ENCODE results near the gene SLC16A11. TPM values are rescaled to one million over a fixed set of nuclear protein-coding genes. Genes with fewer than 3 reads are reported as not detected.

SLC16A11 gene
- total RNA-seq, 1 donor from 2014 or later: not detected

GRCh38 chr17:7004398-7005253 lies 39.3 kb downstream of the SLC16A11 start:
- Histone ChIP-seq H3K36me3 (peaks cover 34 to 37% of the 10 kb centered on the region in 2 donors), H3K4me1 (no peaks in the 10 kb centered on the region), H3K27ac (no peak overlapping the region), H3K4me3 (no peak overlapping the region), H3K9me3 (no peaks in the 10 kb centered on the region), H3K27me3 (no peaks in the 10 kb centered on the region)
- intact Hi-C loops (cut with DNase I): loop anchor here (5.0 kb wide), 1 partner anchor 337 kb away; no protein-coding TSS in a partner anchor
- DNase-seq (ENCODE audit: low spot score in 2 of 2): no peak
- TF ChIP-seq, protein P1, sequence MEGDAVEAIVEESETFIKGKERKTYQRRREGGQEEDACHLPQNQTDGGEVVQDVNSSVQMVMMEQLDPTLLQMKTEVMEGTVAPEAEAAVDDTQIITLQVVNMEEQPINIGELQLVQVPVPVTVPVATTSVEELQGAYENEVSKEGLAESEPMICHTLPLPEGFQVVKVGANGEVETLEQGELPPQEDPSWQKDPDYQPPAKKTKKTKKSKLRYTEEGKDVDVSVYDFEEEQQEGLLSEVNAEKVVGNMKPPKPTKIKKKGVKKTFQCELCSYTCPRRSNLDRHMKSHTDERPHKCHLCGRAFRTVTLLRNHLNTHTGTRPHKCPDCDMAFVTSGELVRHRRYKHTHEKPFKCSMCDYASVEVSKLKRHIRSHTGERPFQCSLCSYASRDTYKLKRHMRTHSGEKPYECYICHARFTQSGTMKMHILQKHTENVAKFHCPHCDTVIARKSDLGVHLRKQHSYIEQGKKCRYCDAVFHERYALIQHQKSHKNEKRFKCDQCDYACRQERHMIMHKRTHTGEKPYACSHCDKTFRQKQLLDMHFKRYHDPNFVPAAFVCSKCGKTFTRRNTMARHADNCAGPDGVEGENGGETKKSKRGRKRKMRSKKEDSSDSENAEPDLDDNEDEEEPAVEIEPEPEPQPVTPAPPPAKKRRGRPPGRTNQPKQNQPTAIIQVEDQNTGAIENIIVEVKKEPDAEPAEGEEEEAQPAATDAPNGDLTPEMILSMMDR (IDR thresholded peaks at IDR 0.05): peak; percentile 47 to 60 (median 48)

DNA sequence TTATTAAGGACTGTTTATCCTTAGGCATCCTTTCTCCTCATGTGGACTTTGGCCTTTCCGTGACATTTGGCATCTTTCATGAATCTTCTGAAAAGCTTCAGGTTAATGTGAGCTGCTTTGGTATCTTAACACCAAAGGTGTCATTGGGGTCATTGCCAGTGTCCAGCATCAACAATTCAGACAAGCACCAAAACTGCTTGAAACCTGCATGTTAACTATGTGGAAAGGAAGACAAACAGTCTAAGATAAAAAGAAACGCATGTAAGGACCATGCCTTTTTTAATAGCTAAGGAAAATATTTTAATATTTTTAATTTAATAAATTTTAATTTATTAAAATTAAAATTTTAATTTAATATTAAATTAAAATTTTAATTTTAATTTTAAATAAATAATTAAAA lies 40.1 kb downstream of the SLC16A11 start:
- TF ChIP-seq, protein P1 (IDR thresholded peaks at IDR 0.05): no peak
- H3K27me3 ChIP-seq: no peaks in the 10 kb centered on the region
- H3K4me3 ChIP-seq: no peak overlapping the region
- intact Hi-C loops (cut with DNase I): loop anchor here (1.0 to 5.0 kb wide), 2 partner anchors 88 to 336 kb away; no protein-coding TSS in a partner anchor
- no peaks in the 10 kb centered on the region for H3K9me3 ChIP-seq
- no peaks in the 10 kb centered on the region for H3K4me1 ChIP-seq
- DNase-seq (ENCODE audit: low spot score in 2 of 2): no peak
- no peak overlapping the region for H3K27ac ChIP-seq
- peaks cover 43% of the 10 kb centered on the region in 2 donors for H3K36me3 ChIP-seq

GRCh38 chr17:7002288-7003047 lies 41.4 kb downstream of the SLC16A11 start:
- TF ChIP-seq, protein P1 (IDR thresholded peaks at IDR 0.05): no peak
- Histone ChIP-seq H3K27ac (no peak overlapping the region), H3K36me3 (peaks cover 48 to 54% of the 10 kb centered on the region in 2 donors), H3K9me3 (no peaks in the 10 kb centered on the region), H3K4me1 (no peaks in the 10 kb centered on the region), H3K27me3 (no peaks in the 10 kb centered on the region), H3K4me3 (no peak overlapping the region)
- intact Hi-C loops (cut with DNase I): loop anchor here (1.0 to 5.0 kb wide), 2 partner anchors 87 to 335 kb away; no protein-coding TSS in a partner anchor
- DNase-seq (ENCODE audit: low spot score in 2 of 2): no peak

GRCh38 chr17:7001318-7001961 lies 42.5 kb downstream of the SLC16A11 start:
- intact Hi-C loops (cut with DNase I): loop anchor here (5.0 kb wide), 1 partner anchor 334 kb away; no protein-coding TSS in a partner anchor
- no peak overlapping the region for H3K4me3 ChIP-seq
- no peak for DNase-seq (ENCODE audit: low spot score in 2 of 2)
- no peaks in the 10 kb centered on the region for H3K9me3 ChIP-seq
- no peaks in the 10 kb centered on the region for H3K27me3 ChIP-seq
- TF ChIP-seq, protein P1 (IDR thresholded peaks at IDR 0.05): peak in 2 of 3 experiments; percentile 22 to 45
- peaks cover 48 to 61% of the 10 kb centered on the region in 2 donors for H3K36me3 ChIP-seq
- H3K27ac ChIP-seq: no peak overlapping the region
- H3K4me1 ChIP-seq: no peaks in the 10 kb centered on the region

- Histone ChIP-seq H3K36me3 (peaks cover 48 to 62% of the 10 kb centered on the region in 2 donors), H3K27me3 (no peaks in the 10 kb centered on the region), H3K4me3 (no peak overlapping the region), H3K27ac (no peak overlapping the region), H3K9me3 (no peaks in the 10 kb centered on the region), H3K4me1 (peaks cover 7 to 8% of the 10 kb centered on the region in 2 donors)
- intact Hi-C loops (cut with DNase I): no loop called here
- TF ChIP-seq, protein P1 (IDR thresholded peaks at IDR 0.05): no peak
- DNase-seq (ENCODE audit: low spot score in 2 of 2): no peak
Measured at GRCh38 chr17:6998855-6999508, 44.9 kb downstream of the SLC16A11 start.
